ENCODE data around the gene TMEM236. TPM values are rescaled to one million over a fixed set of nuclear protein-coding genes. Genes with fewer than 3 reads are reported as not detected.
"Not testable (repeated sequence)": the region's sequence is repeated elsewhere in the genome, so short reads cannot be mapped to it uniquely, and the experiment has no call there.

TMEM236 gene
- under 0.01 TPM for total RNA-seq

GRCh38 chr10:17751781-17752445 lies at the start of gene TMEM236:
Gene TMEM236 (plus strand): TSS chr10:17752201. CDS start chr10:17752296, 95 bp downstream.
- no peak for FAIRE-seq
- no peak for DNase-seq (ENCODE audit: low spot score in 2 of 2)

- no peak for DNase-seq (ENCODE audit: low spot score in 2 of 2)
- no peak for FAIRE-seq
Observed at GRCh38 chr10:17703706-17704105, 48.3 kb upstream of the TMEM236 start.

- FAIRE-seq (no peak), DNase-seq (ENCODE audit: low spot score in 2 of 2) (no peak)
Observed at GRCh38 chr10:17708821-17709220, 43.2 kb upstream of the TMEM236 start.

GRCh38 chr10:17709492-17709891 lies 42.5 kb upstream of the TMEM236 start:
- FAIRE-seq, result no peak
- no peak for DNase-seq (ENCODE audit: low spot score in 2 of 2)

- FAIRE-seq (no peak), DNase-seq (ENCODE audit: low spot score in 2 of 2) (no peak)
Observed at GRCh38 chr10:17710181-17710580, 41.8 kb upstream of the TMEM236 start.

GRCh38 chr10:17712053-17712452 lies 39.9 kb upstream of the TMEM236 start:
- FAIRE-seq (no peak), DNase-seq (ENCODE audit: low spot score in 2 of 2) (no peak)

GRCh38 chr10:17712717-17713471 lies 39.1 kb upstream of the TMEM236 start:
- peak in 1 of 2 donors; percentile 8 for DNase-seq (ENCODE audit: low spot score in 2 of 2)
- FAIRE-seq, result no peak

- no peak for FAIRE-seq
- DNase-seq (ENCODE audit: low spot score in 2 of 2), result no peak
Observed at GRCh38 chr10:17713758-17714157, 38.2 kb upstream of the TMEM236 start.

- no peak for FAIRE-seq
- no peak for DNase-seq (ENCODE audit: low spot score in 2 of 2)
Observed at GRCh38 chr10:17716161-17716560, 35.8 kb upstream of the TMEM236 start.

GRCh38 chr10:17722317-17723014 lies 29.5 kb upstream of the TMEM236 start:
- FAIRE-seq; DNase-seq (ENCODE audit: low spot score in 2 of 2): not testable (repeated sequence)

GRCh38 chr10:17725703-17726102 lies 26.3 kb upstream of the TMEM236 start:
- FAIRE-seq, result no peak

GRCh38 chr10:17729630-17730029 lies 22.4 kb upstream of the TMEM236 start:
- no peak for FAIRE-seq
- no peak for DNase-seq (ENCODE audit: low spot score in 2 of 2)

More at GRCh38 chr10:17725703-17726102, 26.3 kb upstream of the TMEM236 start:
- DNase-seq (ENCODE audit: low spot score in 2 of 2), result no peak

GRCh38 chr10:17730667-17731066 lies 21.3 kb upstream of the TMEM236 start:
- FAIRE-seq (no peak), DNase-seq (ENCODE audit: low spot score in 2 of 2) (no peak)

- DNase-seq (ENCODE audit: low spot score in 2 of 2), result no peak
- no peak for FAIRE-seq
Observed at GRCh38 chr10:17731331-17732020, 20.5 kb upstream of the TMEM236 start.

GRCh38 chr10:17733620-17734019 lies 18.4 kb upstream of the TMEM236 start:
- FAIRE-seq (no peak), DNase-seq (ENCODE audit: low spot score in 2 of 2) (no peak)

GRCh38 chr10:17734432-17735080 lies 17.4 kb upstream of the TMEM236 start:
- DNase-seq (ENCODE audit: low spot score in 2 of 2) (no peak), FAIRE-seq (no peak)

GRCh38 chr10:17735166-17735941 lies 16.6 kb upstream of the TMEM236 start:
- no peak for FAIRE-seq
- DNase-seq (ENCODE audit: low spot score in 2 of 2), result no peak

- FAIRE-seq (no peak), DNase-seq (ENCODE audit: low spot score in 2 of 2) (no peak)
Observed at GRCh38 chr10:17736223-17736622, 15.8 kb upstream of the TMEM236 start.

All from frontal cortex (tissue), 4 donors.